Measurements from ENCODE around the gene GNG13.
A peak's percentile ranks its signal among the peaks of the same experiment; 100 is the strongest.

Gene GNG13

DNA sequence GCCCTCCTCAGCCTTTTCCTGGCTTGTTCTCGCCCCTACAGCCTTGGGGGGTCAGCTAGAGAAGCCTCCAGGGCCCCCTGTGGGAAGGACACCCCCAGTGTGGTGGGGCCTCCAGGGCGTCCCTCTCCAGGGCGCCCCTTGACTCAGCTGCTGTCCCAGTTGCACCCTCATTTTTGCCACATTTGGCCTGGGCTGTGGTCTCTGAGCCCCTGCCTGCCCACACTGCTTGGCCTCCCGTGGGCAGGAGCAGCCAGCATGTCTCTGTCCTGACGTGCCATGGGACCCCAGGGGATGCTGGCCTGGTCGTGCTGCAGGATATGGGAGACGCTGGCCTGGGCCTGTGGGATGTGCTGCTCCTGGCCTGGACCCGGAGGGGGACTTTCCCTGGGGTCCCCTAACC, 7.1 kb downstream of the GNG13 start:
- no peak for DNase-seq

DNA sequence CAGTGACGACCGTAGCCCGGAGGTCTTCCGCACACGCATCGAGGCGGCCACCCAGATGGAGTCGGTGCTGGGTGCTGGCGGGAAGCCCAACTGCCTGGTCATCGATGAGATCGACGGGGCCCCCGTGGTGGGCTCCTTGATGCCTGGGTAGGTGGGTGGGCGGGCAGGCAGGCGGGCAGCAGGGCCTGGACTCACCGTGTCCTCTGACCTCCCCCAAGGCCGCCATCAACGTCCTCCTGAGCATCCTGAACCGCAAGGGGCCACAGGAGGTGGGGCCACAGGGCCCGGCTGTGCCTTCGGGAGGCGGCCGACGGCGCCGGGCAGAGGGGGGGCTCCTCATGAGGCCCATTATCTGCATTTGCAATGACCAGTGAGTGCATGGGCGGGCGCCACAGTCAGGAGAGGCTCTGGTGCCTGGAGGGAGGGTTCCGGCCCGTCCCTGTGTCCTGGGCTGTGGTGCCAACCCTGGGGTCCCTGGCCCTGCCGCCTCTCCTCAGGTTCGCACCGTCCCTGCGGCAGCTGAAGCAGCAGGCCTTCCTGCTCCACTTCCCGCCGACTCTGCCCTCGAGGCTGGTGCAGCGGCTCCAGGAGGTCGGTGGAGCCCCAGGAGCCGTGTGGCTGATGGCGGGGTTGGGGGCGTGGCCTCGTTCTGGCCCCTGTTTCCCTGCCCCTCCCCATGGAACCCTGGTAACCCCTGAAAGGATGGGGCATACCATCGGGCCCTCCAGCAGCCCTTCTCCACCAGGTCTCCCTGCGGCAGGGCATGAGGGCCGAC, 8.1 kb downstream of the GNG13 start:
- DNase-seq = no peak

- DNase-seq = no peak
Measured at GRCh38 chr16:791131-791530, 9.4 kb downstream of the GNG13 start.

GRCh38 chr16:790086-790485, 10.4 kb downstream of the GNG13 start:
- no peak for DNase-seq

DNA sequence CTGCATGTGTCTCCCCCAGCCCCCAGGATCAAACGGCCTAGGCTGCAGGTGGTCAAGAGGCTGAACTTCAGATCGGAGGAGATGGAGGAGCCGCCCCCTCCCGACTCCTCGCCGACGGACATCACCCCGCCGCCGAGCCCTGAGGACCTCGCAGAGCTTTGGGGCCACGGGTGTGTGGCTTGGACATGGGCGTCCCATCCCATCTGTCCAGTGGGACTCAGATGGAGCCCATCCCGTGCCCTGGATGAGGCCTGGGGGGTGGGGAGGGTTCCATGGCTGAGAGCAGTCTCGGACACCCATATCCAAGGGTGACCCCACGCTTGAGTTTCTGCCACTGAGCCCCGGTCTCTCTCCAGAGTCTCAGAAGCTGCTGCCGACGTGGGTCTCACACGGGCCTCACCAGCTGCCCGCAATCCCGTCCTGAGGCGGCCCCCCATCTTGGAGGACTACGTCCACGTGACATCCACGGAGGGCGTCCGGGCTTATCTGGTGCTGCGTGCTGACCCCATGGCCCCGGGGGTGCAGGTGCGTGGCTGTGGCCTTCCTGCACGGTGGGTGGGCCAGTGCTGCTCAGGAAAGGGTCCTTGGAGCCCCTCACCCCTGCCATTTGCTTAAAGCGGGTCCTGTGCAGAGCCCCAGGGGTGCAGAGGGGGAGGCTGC, 11.2 kb downstream of the GNG13 start:
- DNase-seq = no peak

DNA sequence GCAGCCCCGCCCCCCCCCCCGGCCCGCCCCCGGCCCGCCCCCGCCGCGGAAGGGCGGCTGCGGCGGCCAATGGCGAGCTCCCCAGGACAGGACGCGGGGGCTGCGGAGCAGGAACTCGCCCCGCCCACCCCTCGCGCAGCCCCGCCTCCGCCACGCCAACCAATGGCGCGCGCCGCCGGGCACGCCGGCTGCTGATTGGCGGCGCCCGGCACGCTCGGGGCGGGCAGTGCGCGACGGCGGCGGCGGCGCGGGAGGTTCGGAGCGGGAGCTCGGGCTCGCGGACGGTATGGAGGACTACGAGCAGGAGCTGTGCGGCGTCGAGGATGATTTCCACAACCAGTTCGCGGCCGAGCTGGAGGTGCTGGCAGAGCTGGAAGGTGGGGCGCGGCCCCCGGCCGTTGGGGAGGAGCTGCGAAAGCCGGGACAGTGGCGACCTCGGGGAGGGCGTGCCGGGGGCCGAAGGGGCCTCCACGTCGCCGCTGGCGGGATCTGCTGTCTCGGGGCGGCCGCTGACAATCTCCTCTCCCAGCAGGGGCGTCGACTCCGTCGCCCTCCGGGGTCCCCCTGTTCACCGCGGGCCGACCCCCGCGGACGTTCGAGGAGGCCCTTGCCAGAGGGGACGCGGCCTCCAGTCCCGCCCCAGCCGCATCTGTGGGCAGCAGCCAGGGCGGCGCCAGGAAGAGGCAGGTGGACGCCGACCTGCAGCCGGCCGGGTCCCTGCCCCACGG, 12.0 kb downstream of the GNG13 start, which contains the start of gene CHTF18:
CHTF18 (plus strand) TSS at position 222 of the 728 bp plus-strand sequence; CDS start at position 287, 65 bp downstream.
- DNase-seq = peak; percentile 96

DNA sequence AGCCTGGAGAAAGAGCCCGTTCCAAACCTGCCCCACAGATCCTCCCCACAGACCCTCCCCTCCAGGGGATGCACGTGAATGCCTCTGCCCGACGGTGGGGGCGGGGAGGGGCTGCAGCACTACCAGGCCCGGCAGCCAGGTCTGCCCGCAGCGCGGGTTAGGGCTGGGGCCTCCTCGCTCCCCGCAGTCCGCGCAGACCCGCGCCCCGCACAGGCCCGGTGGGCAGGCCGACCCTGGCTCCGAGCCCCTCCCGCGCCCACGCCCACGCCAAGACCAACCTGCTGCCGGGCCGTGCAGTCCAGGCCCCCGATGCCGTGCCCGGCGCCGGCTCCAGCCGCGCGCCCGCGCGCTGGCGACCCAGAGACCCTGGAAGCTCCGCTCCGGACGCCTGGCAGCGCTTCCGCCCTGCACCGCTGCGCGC, 12.5 kb downstream of the GNG13 start, which contains the start of gene RPUSD1:
RPUSD1 (minus strand) TSS at position 404 of the 421 bp plus-strand sequence. CDS start 644 bp downstream, outside the sequence.
- DNase-seq = no peak

- DNase-seq = no peak
Measured at GRCh38 chr16:787321-787966, 13.1 kb downstream of the GNG13 start.

DNA sequence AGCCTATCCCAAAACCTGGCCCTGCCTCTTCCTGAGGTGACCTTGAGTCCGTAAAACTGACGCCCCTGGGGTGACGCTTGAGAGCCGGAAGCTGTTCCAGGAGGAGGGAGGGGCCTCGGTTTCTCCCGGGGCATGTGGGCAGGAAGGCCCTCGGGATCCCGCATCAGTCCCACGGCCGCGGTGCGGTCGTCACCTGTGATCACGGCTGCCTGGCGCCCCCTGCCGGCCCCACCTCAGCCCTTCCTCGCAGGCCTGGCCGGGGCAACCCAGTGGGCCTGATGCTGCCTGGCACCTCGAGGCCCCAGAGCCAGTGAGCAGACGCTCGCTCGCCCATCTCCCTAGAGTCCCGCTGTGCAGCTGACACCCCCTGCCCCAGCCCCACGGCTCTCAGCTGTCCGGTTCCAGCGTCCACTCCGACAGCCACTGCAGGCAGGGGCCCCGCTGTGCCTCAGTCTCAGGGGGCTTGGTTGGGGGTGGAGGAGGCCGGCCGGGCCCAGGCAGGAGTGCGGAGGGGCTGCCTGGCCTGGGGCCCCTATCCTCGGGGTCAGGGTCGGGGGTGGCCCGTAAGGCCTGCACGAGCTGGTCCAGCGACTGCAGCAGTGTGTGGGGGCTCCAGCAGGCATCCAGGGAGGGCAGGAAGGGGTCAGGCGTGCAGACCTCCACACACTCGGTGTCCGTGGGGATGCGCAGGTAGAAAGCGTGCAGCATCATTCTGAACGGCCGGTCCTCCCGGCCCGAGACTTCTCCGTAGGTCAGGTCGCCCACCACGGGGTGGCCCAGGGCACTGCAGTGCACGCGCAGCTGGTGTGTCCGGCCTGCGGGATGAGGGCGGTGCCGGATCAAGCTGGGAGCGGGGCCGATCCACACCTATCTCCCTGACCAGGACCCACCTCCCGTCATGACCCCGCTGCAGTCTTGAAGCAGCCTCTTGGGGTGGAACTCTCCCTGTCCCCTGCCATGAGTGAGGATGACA, 14.7 kb downstream of the GNG13 start:
- peak; percentile 71 to 78 for DNase-seq

- DNase-seq = no peak
Measured at GRCh38 chr16:784431-784830, 16.1 kb downstream of the GNG13 start.

DNA sequence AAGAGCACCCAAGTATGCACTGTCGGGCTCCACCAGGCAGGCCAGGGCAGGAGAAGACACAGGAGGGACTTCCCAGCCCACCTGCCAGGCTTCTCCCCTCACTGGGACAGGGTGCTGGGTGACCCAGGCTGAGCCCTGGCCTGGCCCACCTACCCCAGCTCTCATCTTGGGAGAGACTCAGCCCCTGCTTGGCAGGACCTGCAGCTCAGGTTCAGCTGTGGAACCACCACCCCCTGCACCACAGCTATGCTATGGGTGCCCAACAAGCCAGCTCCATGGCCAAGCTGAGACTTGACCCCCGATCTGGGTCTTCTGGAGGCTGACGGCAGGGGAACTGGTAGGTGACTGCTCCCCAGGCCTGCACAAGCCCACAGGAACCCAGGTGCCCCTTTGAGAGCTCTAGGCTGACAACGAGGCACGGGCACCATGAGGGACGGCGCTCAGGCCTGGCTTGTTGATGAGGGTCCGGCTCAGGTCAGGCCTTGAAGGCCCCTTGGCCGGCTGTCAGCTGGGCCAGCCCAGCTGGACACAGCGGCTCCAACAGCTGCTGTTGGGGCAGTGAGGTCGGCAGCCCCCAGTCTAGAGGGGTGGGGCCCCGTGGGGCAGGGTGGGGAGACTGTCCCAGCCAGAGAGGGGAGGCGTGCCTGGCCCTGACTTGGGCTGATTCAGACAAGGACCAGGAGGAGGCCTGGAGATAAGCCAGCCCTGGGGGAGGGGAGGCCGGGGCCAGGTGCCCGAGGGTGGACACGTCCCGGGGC, 17.0 kb downstream of the GNG13 start:
- DNase-seq = no peak

- DNase-seq = no peak
Measured at GRCh38 chr16:782766-783403, 17.6 kb downstream of the GNG13 start.

DNA sequence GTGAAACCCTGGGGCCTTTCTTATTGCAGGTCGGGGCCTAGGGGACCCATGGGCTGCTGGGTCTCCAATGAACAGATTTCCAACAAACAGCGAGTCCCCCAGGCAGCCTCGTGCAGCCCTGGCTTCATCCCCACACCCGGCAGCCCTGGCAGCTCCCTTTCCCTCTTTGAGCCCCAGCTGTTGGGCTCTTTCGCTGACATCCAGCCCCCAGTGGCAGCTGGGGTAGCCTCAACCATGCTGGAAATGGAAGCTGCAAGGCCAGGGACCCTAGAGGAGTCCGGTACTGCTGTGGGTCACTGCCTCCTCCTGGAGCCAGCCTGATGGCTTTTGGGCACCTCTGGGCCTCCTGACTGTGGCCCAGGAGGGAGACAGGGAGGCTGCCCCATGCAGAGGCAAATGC, 18.3 kb downstream of the GNG13 start:
- no peak for DNase-seq

DNA sequence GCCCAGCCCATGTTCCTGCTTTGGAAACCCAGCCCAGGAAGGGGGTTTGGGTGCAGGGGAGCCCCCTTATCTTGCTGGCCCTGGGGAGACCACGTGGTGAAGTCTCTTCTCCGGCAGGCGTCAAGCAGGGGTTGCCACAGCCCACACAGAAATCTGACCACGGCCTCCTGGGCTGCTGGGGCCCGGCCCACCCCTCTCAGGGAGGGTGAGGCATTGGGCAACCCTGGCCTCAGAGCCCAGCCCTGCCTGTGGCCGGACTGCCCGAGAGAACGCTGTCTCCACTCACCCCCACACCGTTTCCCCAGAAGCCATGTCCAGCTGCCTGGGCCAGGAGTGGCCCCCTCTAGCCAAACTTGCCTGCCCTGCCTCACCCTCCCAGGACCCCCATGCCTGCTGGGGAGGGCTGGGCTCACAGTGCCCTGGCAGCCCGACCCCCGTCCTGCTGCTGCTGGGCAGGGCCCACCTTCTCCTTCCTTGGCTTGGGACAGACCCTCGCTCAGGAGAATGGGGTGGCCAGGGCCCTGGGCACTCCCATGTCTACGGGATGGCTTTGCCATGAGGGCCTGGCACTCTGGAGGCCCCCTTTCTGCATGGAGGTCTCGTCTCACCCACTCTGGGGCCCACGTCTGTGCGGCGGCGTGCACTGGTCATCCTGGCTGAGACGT, 19.1 kb downstream of the GNG13 start:
- DNase-seq = no peak

DNA sequence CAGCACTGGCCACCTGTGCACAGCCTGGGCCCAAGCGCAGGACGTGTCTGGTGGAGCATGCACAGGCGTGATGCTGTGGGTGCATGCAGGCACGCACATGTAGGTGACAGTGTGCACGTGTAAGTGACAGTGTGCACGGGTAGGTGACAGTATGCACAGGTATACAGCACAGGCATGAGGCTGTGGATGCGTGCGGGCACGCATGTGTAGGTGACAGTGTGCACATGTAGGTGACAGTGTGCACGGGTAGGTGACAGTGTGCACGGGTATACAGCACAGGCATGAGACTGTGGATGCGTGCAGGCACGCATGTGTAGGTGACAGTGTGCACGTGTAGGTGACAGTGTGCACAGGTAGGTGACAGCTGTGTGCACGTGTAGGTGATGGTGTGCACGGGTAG, 20.2 kb downstream of the GNG13 start:
- no peak for DNase-seq

DNA sequence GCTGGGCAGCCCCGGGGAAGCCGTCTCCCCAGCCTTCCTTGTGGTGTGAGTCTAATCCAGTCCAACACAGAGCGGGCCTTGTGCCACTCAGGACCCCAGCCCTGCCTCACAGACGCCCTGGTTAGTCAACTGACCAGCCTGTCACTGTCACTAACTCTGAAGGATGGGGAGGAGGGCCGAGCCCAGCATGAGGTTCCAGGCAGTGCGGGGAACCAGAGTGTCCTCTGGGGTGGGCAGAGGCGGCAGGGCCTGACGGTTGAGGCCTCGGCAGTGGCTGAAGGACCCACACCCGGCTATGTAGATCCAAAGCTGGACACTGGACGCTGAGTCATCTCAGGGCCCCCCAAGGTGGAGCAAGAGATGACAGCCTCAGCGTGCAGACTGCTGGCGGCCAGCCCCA, 21.0 kb downstream of the GNG13 start:
- DNase-seq = no peak

DNA sequence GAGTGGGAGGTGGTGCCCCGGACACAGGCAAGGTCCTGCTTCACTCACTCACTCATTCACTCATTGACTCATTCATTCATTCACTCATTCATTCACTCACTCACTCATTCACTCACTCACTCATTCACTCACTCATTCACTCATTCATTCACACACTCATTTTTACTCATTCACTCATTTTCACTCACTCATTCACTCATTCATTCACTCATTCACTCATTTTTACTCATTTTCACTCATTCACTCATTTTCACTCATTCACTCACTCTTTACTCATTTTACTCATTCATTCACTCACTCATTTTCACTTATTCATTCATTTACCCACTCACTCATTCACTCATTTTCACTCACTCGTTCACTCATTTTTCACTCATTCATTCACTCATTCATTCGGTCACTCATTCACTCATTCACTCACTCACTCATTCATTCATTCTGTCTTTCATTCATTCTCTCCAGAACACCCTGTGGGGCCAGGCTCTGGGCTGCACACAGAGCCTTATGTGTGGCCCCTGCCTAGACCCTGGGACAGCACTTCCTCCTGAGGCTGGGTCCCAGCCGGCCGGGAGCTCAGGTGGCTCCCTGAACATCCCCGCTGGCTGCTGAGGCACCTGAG, 21.5 kb downstream of the GNG13 start:
- no peak for DNase-seq

DNA sequence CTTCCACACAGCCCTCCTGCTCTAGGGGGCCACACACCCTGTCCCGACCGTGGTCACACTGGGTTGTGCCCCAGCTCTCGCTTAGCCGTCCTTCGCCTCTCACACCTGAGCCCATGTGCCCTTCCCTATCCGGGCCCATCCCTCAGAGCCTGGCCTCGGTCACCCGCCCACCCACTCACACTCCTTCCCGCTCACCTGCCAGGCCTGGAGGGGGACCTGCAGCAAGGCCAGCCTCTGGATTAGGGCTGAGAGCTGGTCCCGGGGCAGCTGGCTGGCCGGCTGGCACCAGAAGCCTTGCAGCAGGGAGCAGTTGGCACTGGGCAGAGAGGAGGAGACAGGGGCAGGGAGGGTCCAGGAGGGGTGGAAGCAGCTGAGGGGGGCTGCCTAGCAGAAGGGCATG, 22.1 kb downstream of the GNG13 start:
- DNase-seq = no peak

GRCh38 chr16:777826-778225, 22.7 kb downstream of the GNG13 start:
- DNase-seq = no peak

DNA sequence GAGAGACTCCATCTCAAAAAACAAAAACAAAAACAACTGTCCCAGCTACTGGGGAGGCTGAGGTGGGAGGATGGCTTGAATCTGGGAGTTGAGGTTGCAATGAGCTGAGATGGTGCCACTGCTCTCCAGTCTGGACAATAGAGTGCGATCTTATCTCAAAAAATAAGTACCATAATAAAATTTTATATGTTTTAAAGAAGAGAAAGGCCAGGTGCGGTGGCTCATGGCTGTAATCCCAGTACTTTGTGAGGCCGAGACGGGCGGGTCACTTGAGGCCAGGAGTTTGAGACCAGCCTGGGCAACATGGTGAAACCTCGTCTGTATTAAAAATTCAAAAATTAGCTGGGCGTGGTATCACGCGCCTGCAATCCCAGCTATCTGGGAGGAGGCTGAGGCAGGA, 23.7 kb downstream of the GNG13 start:
- DNase-seq = no peak

Data from CD4-positive, alpha-beta T cell treated with Interleukin-1 beta for 1 hour (primary cell).